H9 (cell line): Measurements from ENCODE around the gene TUBA4A. TPM values are rescaled to one million over a fixed set of nuclear protein-coding genes. Genes with fewer than 3 reads are reported as not detected.
A peak's percentile ranks its signal among the peaks of the same experiment; 100 is the strongest.
"Not testable (repeated sequence)": the region's sequence is repeated elsewhere in the genome, so short reads cannot be mapped to it uniquely, and the experiment has no call there.

Experiments
- DNase-seq: peaks from one replicate; pipeline ENCODE4 v3.0.0-alpha.2; 2017
- H2AFZ ChIP-seq: one replicate; pipeline ENCODE4 v1.6.1; 2013; ENCODE audit warnings: mild to moderate bottlenecking, low read length, control low read depth, moderate library complexity
- H2AK5ac ChIP-seq: 2 replicates; pipeline ENCODE4 v1.6.1; 2013; ENCODE audit warnings: low read length, control low read depth, mixed read lengths; ENCODE audit not compliant: insufficient read length
- H2BK120ac ChIP-seq: one replicate; pipeline ENCODE4 v1.6.1; 2013; ENCODE audit warnings: low read depth, mild to moderate bottlenecking, low read length, control low read depth, inconsistent platforms; ENCODE audit not compliant: poor library complexity, severe bottlenecking
- H2BK12ac ChIP-seq: 2 replicates; pipeline ENCODE4 v1.6.1; 2013; ENCODE audit warnings: low read length, control low read depth, mixed read lengths, low read depth; ENCODE audit not compliant: insufficient read length
- H2BK15ac ChIP-seq: 2 replicates; pipeline ENCODE4 v1.6.1; 2013; ENCODE audit warnings: low read depth, low read length, control low read depth
- H2BK20ac ChIP-seq: one replicate; pipeline ENCODE4 v1.6.1; 2013; ENCODE audit warnings: low read depth, mild to moderate bottlenecking, low read length, control low read depth, inconsistent platforms; ENCODE audit not compliant: poor library complexity, severe bottlenecking
- H2BK5ac ChIP-seq: 2 replicates; pipeline ENCODE4 v1.6.1; 2013; ENCODE audit warnings: low read length, control low read depth, mixed read lengths; ENCODE audit not compliant: insufficient read length
- H3K14ac ChIP-seq: 2 replicates; pipeline ENCODE4 v1.6.1; 2013; ENCODE audit warnings: low read length, control low read depth; ENCODE audit not compliant: insufficient read depth
- H3K18ac ChIP-seq: 2 replicates; pipeline ENCODE4 v1.6.1; 2013; ENCODE audit warnings: low read depth, mild to moderate bottlenecking, mixed read lengths, low read length, control low read depth; ENCODE audit not compliant: insufficient read length
- H3K23ac ChIP-seq: 2 replicates; pipeline ENCODE4 v1.6.1; 2013; ENCODE audit warnings: low read length, control low read depth, mixed read lengths, low read depth; ENCODE audit not compliant: insufficient read length
- H3K23me2 ChIP-seq: 2 replicates; pipeline ENCODE4 v1.6.1; 2013; ENCODE audit warnings: low read depth, mild to moderate bottlenecking, mixed read lengths, low read length, control low read depth; ENCODE audit not compliant: insufficient read length, poor library complexity, severe bottlenecking
- H3K27ac ChIP-seq: 2 replicates; pipeline ENCODE4 v1.5.1; 2013; ENCODE audit warnings: low read length, control low read depth, mixed read lengths, low read depth; ENCODE audit not compliant: insufficient read length
- H3K27me3 ChIP-seq: 2 replicates; pipeline ENCODE4 v1.6.1; 2013; ENCODE audit warnings: low read length, control low read depth, inconsistent platforms; ENCODE audit not compliant: insufficient read depth
- H3K4ac ChIP-seq: 2 replicates; pipeline ENCODE4 v1.6.1; 2013; ENCODE audit warnings: low read depth, mild to moderate bottlenecking, control low read depth, inconsistent platforms, low read length, moderate library complexity
- H3K4me1 ChIP-seq: 2 replicates; pipeline ENCODE4 v1.6.1; 2013; ENCODE audit warnings: low read length, control low read depth, inconsistent platforms; ENCODE audit not compliant: insufficient read depth
- H3K4me2 ChIP-seq: 2 replicates; pipeline ENCODE4 v1.6.1; 2013; ENCODE audit warnings: low read length, control low read depth, mixed read lengths; ENCODE audit not compliant: insufficient read length, insufficient read depth
- H3K56ac ChIP-seq: 2 replicates; pipeline ENCODE4 v1.6.1; 2013; ENCODE audit warnings: low read depth, mild to moderate bottlenecking, mixed read lengths, low read length, control low read depth; ENCODE audit not compliant: insufficient read length
- H3K79me1 ChIP-seq: 2 replicates; pipeline ENCODE4 v1.6.1; 2013; ENCODE audit warnings: low read depth, mild to moderate bottlenecking, moderate library complexity, low read length, control low read depth, inconsistent platforms; ENCODE audit not compliant: insufficient read depth, poor library complexity, severe bottlenecking
- H3K79me2 ChIP-seq: 2 replicates; pipeline ENCODE4 v1.6.1; 2013; ENCODE audit warnings: low read length, control low read depth, inconsistent platforms; ENCODE audit not compliant: insufficient read depth
- H3K9ac ChIP-seq: 2 replicates; pipeline ENCODE4 v1.6.1; 2013; ENCODE audit warnings: low read length, control low read depth, mixed read lengths; ENCODE audit not compliant: insufficient read length; ENCODE audit errors: extremely low read depth
- H3K9me3 ChIP-seq: one replicate; pipeline ENCODE4 v1.6.1; 2013; ENCODE audit warnings: low read depth, low read length, inconsistent platforms; ENCODE audit not compliant: control insufficient read depth
- H3T11ph ChIP-seq: one replicate; pipeline ENCODE4 v1.6.1; 2013; ENCODE audit warnings: mild to moderate bottlenecking, low read length, control low read depth, inconsistent platforms
- H4K20me1 ChIP-seq: one replicate; pipeline ENCODE4 v1.6.1; 2013; ENCODE audit not compliant: control insufficient read depth, insufficient read length, insufficient read depth
- H4K5ac ChIP-seq: 2 replicates; pipeline ENCODE4 v1.6.1; 2013; ENCODE audit warnings: low read depth, mild to moderate bottlenecking, mixed read lengths, low read length, control low read depth; ENCODE audit not compliant: insufficient read length
- H4K8ac ChIP-seq: replicated peaks from 2 replicates; pipeline ENCODE4 v1.6.1; 2013; ENCODE audit warnings: low read length, control low read depth, mixed read lengths, low read depth; ENCODE audit not compliant: insufficient read length
- H4K91ac ChIP-seq: 2 replicates; pipeline ENCODE4 v1.6.1; 2013; ENCODE audit warnings: low read depth, mild to moderate bottlenecking, moderate library complexity, mixed read lengths, low read length, control low read depth; ENCODE audit not compliant: insufficient read length
- H3K27ac Mint-ChIP-seq, 3 experiments: 2 replicates in 2 of 3; 3 replicates in 1 of 3; pipeline ENCODE4 v1.8.0; 2020 to 2021; ENCODE audit warnings: mixed read lengths in 3 of 3, mild to moderate bottlenecking in 1 of 3, moderate library complexity in 1 of 3
- H3K27me3 Mint-ChIP-seq: 2 replicates; pipeline ENCODE4 v1.8.0; 2021; ENCODE audit warnings: low read depth, mild to moderate bottlenecking, moderate library complexity, mixed read lengths
- H3K36me3 Mint-ChIP-seq, 3 experiments: 2 replicates in 2 of 3; 3 replicates in 1 of 3; pipeline ENCODE4 v1.8.0; 2020 to 2021; ENCODE audit warnings: low read depth in 3 of 3, mixed read lengths in 3 of 3; ENCODE audit not compliant: insufficient read depth in 1 of 3
- H3K4me1 Mint-ChIP-seq, 2 experiments: 2 replicates each; pipeline ENCODE4 v1.8.0; 2020; ENCODE audit warnings: mixed read lengths in 2 of 2
- H3K4me3 Mint-ChIP-seq, 2 experiments: 2 replicates in 1 of 2; 3 replicates in 1 of 2; pipeline ENCODE4 v1.8.0; 2020 to 2021; ENCODE audit warnings: mild to moderate bottlenecking in 2 of 2, mixed read lengths in 2 of 2, moderate library complexity in 1 of 2
- H3K9me3 Mint-ChIP-seq, 2 experiments: 2 replicates in 1 of 2; 3 replicates in 1 of 2; pipeline ENCODE4 v1.8.0; 2020; ENCODE audit warnings: mild to moderate bottlenecking in 2 of 2, mixed read lengths in 2 of 2, moderate library complexity in 1 of 2
- CTCF ChIP-seq: fragments of 200-600 bp; sonication (generic); conservative IDR thresholded peaks from 3 replicates; pipeline ENCODE4 v1.8.0; 2021; ENCODE audit warnings: antibody characterized with exemption, mild to moderate bottlenecking
- WGBS: extraction: QIAGEN DNeasy Blood & Tissue Kit; methylation state at CpG from one replicate; pipeline ENCODE4 v1.1.7; 2013; ENCODE audit warnings: missing lambda C conversion rate, low lambda C conversion rate, mixed read lengths; ENCODE audit not compliant: insufficient read length; ENCODE audit errors: extremely low coverage; 5-methylcytosine and 5-hydroxymethylcytosine counted together
- total RNA-seq: library from RNA; stranded (reverse); gene quantifications from 2 replicates; pipeline ENCODE4 v1.2.1, GENCODE V29; 2021

Gene TUBA4A
- total RNA-seq, 1 experiment from 2014 or later = 25.5 TPM

- H3K18ac ChIP-seq = no peak overlapping the region
- Mint-ChIP-seq H3K9me3 (peaks cover 6 to 7% of the 10 kb centered on the region in 2 experiments; a peak in 4 of 5 replicates), H3K36me3 (peaks cover 7 to 24% (median 19%) of the 10 kb centered on the region in 3 experiments), H3K4me1 (peaks cover 12 to 21% of the 10 kb centered on the region in 2 experiments), H3K4me3 (no peak overlapping the region), H3K27me3 (peaks cover 10% of the 10 kb centered on the region), H3K27ac (no peak overlapping the region)
- H2AK5ac ChIP-seq = no peak overlapping the region
- H2BK120ac ChIP-seq = no peak overlapping the region
- no peak overlapping the region for H4K8ac ChIP-seq
- no peak overlapping the region for H4K91ac ChIP-seq
- H3K79me1 ChIP-seq = no peaks in the 10 kb centered on the region
- no peaks in the 10 kb centered on the region for H3K9me3 ChIP-seq
- H3K4ac ChIP-seq = no peak overlapping the region
- no peak for TF ChIP-seq CTCF
- H3T11ph ChIP-seq = no peak overlapping the region
- no peak overlapping the region for H3K56ac ChIP-seq
- no peak overlapping the region for H2BK15ac ChIP-seq
- no peak overlapping the region for H3K4me2 ChIP-seq
- DNase-seq = peak; percentile 2
- H3K79me2 ChIP-seq = no peaks in the 10 kb centered on the region
- H3K27ac ChIP-seq = no peak overlapping the region
- no peak overlapping the region for H2BK5ac ChIP-seq
- H2BK20ac ChIP-seq = no peak overlapping the region
- H3K9ac ChIP-seq = no peak overlapping the region
- H3K23ac ChIP-seq = no peak overlapping the region
- no CpG with 5 or more reads among the region's 7 CpGs for WGBS
- peaks cover 4% of the 10 kb centered on the region for H3K23me2 ChIP-seq
- no peak overlapping the region for H4K5ac ChIP-seq
- H3K27me3 ChIP-seq = no peaks in the 10 kb centered on the region
- no peak overlapping the region for H2BK12ac ChIP-seq
- H3K14ac ChIP-seq = no peak overlapping the region
- no peaks in the 10 kb centered on the region for H3K4me1 ChIP-seq
- no peak overlapping the region for H2AFZ ChIP-seq
- no peaks in the 10 kb centered on the region for H4K20me1 ChIP-seq
Measured at GRCh38 chr2:219204425-219205164, 49.1 kb downstream of the TUBA4A start.

GRCh38 chr2:219201331-219201730 lies 52.4 kb downstream of the TUBA4A start:
- H2BK15ac ChIP-seq, H2AK5ac ChIP-seq, H2BK20ac ChIP-seq, H3K14ac ChIP-seq, H3T11ph ChIP-seq, H3K18ac ChIP-seq, H3K36me3 Mint-ChIP-seq, H3K4me3 Mint-ChIP-seq, H2BK12ac ChIP-seq, H3K4me2 ChIP-seq, H2AFZ ChIP-seq, H4K8ac ChIP-seq, H3K27me3 ChIP-seq, H3K9ac ChIP-seq, H3K4me1 ChIP-seq, H3K79me1 ChIP-seq, H3K9me3 ChIP-seq, H4K5ac ChIP-seq, H2BK5ac ChIP-seq, H2BK120ac ChIP-seq, H3K79me2 ChIP-seq, H4K20me1 ChIP-seq, H3K9me3 Mint-ChIP-seq, H3K56ac ChIP-seq, H3K4ac ChIP-seq, H3K23ac ChIP-seq, H3K23me2 ChIP-seq, H3K27ac ChIP-seq, H3K27ac Mint-ChIP-seq, H4K91ac ChIP-seq: not testable (repeated sequence)
- peak; percentile 16 for DNase-seq
- Mint-ChIP-seq H3K27me3 (peaks cover 10% of the 10 kb centered on the region), H3K4me1 (peaks cover 14 to 20% of the 10 kb centered on the region in 2 experiments)
- WGBS = no CpG with 5 or more reads among the region's 21 CpGs
